ENCODE data around the gene RUNX1. TPM values are rescaled to one million over a fixed set of nuclear protein-coding genes. Genes with fewer than 3 reads are reported as not detected.

RUNX1 gene
- total RNA-seq, 1 donor from 2014 or later: 121 TPM

- peak overlapping the region; percentile 5 for H3K27ac Mint-ChIP-seq
- no peak for DNase-seq (ENCODE audit: low spot score)
- H3K36me3 Mint-ChIP-seq (ENCODE audit: low read depth): peaks cover 1% of the 10 kb centered on the region
- no peak overlapping the region for H3K4me3 Mint-ChIP-seq (ENCODE audit: low read depth)
- H3K27me3 Mint-ChIP-seq (ENCODE audit: low read depth): no peaks in the 10 kb centered on the region
- intact Hi-C loops (cut with micrococcal nuclease): loop anchor here (5.0 kb wide), 1 partner anchor 306 kb away; no protein-coding TSS in a partner anchor
- no peaks in the 10 kb centered on the region for H3K9me3 Mint-ChIP-seq
- H3K4me1 Mint-ChIP-seq (ENCODE audit: low read depth): peaks cover 57% of the 10 kb centered on the region
Observed at GRCh38 chr21:35053356-35054096, 4.4 kb upstream of the RUNX1 start.

DNA sequence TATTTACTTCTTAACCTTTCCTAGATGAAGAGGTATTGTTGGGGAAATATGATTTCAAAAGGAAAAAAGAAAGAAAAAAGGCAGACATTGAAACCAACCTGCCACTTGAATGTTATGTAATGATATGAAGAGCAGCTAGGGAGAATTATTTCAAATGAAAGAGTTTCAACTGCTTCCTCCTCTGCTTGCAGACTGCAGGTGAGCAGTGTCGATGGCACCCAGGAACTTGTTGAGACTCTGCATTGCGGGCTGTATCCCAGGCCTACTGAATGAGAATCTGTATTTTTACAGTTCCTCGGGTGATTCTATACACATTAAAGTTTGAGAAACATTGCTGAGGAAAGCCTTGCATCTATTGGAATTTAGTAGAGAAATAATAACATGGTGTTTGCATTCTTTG lies 3.7 kb upstream of the RUNX1 start:
- H3K4me1 Mint-ChIP-seq (ENCODE audit: low read depth): peaks cover 51% of the 10 kb centered on the region
- no peaks in the 10 kb centered on the region for H3K27me3 Mint-ChIP-seq (ENCODE audit: low read depth)
- H3K4me3 Mint-ChIP-seq (ENCODE audit: low read depth): no peak overlapping the region
- no peak for DNase-seq (ENCODE audit: low spot score)
- H3K9me3 Mint-ChIP-seq: no peaks in the 10 kb centered on the region
- H3K36me3 Mint-ChIP-seq (ENCODE audit: low read depth): peaks cover 6% of the 10 kb centered on the region
- intact Hi-C loops (cut with micrococcal nuclease): loop anchor here (5.0 kb wide), 1 partner anchor 306 kb away; no protein-coding TSS in a partner anchor
- no peak overlapping the region for H3K27ac Mint-ChIP-seq

DNA sequence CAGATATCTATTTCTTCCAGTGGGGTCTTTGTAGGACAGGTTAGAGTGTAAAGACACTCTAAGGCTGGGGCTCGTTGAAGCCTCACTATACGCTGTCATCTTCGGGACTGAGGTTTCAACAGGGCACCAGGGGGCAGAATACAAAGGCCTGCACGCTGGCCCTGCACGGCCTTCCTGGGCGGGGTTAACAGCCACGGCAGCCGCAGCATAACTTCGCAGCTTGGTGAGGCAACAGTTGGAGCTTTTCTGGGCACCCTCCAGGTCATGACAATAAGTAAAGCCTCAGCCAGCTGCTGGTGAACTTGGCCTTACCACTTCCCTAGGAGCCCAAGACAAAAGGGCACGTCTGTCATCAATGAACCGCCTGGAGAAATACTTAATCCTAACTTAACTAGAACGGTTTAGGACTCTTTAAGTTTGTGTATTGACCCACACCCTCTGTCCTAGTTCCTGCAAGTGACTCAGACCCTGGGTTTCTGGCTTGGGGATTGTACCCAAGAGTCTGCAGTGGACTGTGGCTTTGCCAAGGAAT lies 2.3 kb upstream of the RUNX1 start:
- Mint-ChIP-seq H3K27me3 (ENCODE audit: low read depth) (no peaks in the 10 kb centered on the region), H3K27ac (peak overlapping the region; percentile 96), H3K36me3 (ENCODE audit: low read depth) (peaks cover 21% of the 10 kb centered on the region), H3K4me1 (ENCODE audit: low read depth) (peaks cover 47% of the 10 kb centered on the region), H3K9me3 (no peaks in the 10 kb centered on the region), H3K4me3 (ENCODE audit: low read depth) (peak overlapping the region; percentile 49)
- intact Hi-C loops (cut with micrococcal nuclease): loop anchor here (1.0 to 5.0 kb wide), 8 partner anchors 8 to 527 kb away; no protein-coding TSS in a partner anchor
- peak; percentile 81 for DNase-seq (ENCODE audit: low spot score)

DNA sequence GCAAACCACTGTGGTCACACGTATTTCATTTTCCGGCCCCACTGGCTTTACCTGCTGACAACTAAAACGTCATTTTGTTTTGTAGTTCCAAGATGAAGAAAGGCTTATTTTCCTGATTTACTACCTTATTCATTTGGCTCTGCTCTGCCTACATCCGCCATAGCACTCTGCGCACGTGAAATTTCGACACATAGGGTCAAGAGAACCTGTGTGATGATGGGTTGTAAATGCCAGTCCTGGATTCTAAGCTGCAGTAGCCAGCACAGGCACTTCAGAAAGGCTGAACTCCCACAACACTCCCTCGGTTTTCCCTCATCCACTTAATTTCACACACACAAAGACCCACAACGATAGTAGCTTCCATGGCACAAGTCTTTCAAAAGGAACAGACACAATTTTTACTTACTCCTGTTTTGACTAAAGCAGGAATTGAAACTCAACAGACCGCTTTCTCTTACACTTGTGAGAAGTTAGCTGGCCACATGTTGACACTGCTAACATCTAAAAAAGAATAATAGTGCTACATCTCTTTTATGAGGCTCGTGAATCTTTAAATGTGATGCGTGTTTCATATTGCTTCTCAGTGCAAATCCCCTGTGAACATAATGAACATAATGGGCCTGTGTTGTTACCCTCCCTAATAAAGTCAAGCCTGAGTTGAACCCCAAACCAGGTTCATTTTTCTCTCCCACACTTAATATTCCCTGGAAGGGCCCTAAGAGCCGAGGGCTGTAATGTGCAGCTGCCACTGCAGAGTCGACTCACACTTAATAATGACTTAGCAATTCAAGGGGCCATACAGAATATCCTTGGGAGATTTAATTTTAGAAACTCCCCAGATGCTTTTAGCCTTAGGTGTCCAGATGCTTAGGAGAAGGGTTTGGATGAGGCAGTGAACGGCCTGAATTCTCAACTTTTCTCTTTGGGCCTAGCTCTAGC lies 1.5 kb upstream of the RUNX1 start:
- peaks cover 27% of the 10 kb centered on the region for H3K36me3 Mint-ChIP-seq (ENCODE audit: low read depth)
- H3K27ac Mint-ChIP-seq: peak overlapping the region; percentile 96
- no peak for DNase-seq (ENCODE audit: low spot score)
- H3K4me1 Mint-ChIP-seq (ENCODE audit: low read depth): peaks cover 53% of the 10 kb centered on the region
- H3K27me3 Mint-ChIP-seq (ENCODE audit: low read depth): no peaks in the 10 kb centered on the region
- H3K4me3 Mint-ChIP-seq (ENCODE audit: low read depth): peak overlapping the region; percentile 49
- H3K9me3 Mint-ChIP-seq: no peaks in the 10 kb centered on the region
- intact Hi-C loops (cut with micrococcal nuclease): loop anchor here (1.0 to 5.0 kb wide), 8 partner anchors 9 to 528 kb away; no protein-coding TSS in a partner anchor

DNA sequence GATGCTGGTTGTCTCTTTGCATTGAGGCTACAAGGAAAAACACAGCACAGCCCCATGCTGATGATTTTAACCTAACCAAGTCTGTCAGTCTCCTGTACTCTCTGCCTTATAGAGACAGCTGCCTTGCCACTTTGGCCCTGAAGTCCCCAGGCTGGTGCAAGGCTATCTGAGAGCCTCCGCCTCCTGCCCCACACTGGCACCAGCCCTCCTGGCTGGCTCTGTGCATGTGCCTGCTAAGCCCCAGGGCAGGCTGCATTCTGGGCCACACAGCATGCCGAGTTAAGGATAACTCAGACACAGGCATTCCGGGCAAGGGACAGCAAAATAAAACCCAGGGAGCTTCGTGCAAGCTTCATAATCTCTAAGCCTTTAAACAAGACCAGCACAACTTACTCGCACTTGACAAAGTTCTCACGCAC lies 910 bp downstream of the RUNX1 start:
- Mint-ChIP-seq H3K27ac (peak overlapping the region; percentile 96), H3K4me3 (ENCODE audit: low read depth) (peak overlapping the region; percentile 93), H3K4me1 (ENCODE audit: low read depth) (peaks cover 69% of the 10 kb centered on the region), H3K27me3 (ENCODE audit: low read depth) (no peaks in the 10 kb centered on the region), H3K9me3 (no peaks in the 10 kb centered on the region), H3K36me3 (ENCODE audit: low read depth) (peaks cover 51% of the 10 kb centered on the region)
- intact Hi-C loops (cut with micrococcal nuclease): loop anchor here (1.0 to 10.0 kb wide), 6 partner anchors 22 to 477 kb away; no protein-coding TSS in a partner anchor
- no peak for DNase-seq (ENCODE audit: low spot score)

- Mint-ChIP-seq H3K27ac (peak overlapping the region; percentile 96), H3K4me3 (ENCODE audit: low read depth) (peak overlapping the region; percentile 93), H3K36me3 (ENCODE audit: low read depth) (peaks cover 64% of the 10 kb centered on the region), H3K4me1 (ENCODE audit: low read depth) (peaks cover 75% of the 10 kb centered on the region), H3K27me3 (ENCODE audit: low read depth) (no peaks in the 10 kb centered on the region), H3K9me3 (no peaks in the 10 kb centered on the region)
- DNase-seq (ENCODE audit: low spot score): no peak
- intact Hi-C loops (cut with micrococcal nuclease): loop anchor here (1.0 to 10.0 kb wide), 3 partner anchors 101 to 478 kb away; no protein-coding TSS in a partner anchor
Observed at GRCh38 chr21:35046880-35047229, 2.2 kb downstream of the RUNX1 start.

GRCh38 chr21:35046263-35046624 lies 2.9 kb downstream of the RUNX1 start:
- H3K27me3 Mint-ChIP-seq (ENCODE audit: low read depth): no peaks in the 10 kb centered on the region
- H3K27ac Mint-ChIP-seq: peak overlapping the region; percentile 96
- H3K4me3 Mint-ChIP-seq (ENCODE audit: low read depth): peak overlapping the region; percentile 93
- peaks cover 70% of the 10 kb centered on the region for H3K36me3 Mint-ChIP-seq (ENCODE audit: low read depth)
- H3K4me1 Mint-ChIP-seq (ENCODE audit: low read depth): peaks cover 75% of the 10 kb centered on the region
- intact Hi-C loops (cut with micrococcal nuclease): loop anchor here (5.0 to 10.0 kb wide), 2 partner anchors 239 to 479 kb away; no protein-coding TSS in a partner anchor
- DNase-seq (ENCODE audit: low spot score): no peak
- H3K9me3 Mint-ChIP-seq: no peaks in the 10 kb centered on the region

DNA sequence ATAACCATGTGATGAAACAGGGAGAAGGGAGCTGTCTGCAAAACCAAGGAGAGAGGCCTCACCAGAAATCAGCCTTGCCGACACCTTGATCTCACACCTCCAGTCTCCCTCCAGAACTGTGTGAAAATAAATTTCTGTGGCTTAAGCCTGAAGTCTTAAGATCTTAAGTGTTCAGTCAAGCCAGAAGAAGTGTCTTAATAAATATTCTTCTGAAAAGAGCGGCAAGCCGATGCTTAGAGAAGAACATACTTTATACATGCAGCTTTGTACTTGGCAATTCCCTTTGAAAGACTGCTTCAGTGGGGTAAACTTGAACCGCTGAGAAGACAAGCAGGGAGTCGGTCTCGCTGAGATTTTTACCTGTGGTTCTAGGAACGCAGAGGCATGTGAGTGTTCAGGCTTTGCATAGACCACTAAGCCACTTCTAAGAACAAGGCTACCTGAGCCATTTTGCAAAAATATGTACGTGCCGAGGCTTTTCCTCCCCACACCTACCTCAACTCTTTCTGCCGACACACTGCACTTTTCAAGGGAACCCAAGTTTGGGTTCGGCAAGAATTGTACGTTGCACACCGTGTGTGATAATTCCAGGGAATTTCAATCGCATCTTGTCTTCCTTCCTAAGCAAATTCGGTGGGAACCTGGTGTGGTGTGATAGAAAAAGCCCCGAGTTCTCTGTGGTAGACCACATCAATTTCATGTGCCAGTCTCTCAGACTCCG lies 3.4 kb downstream of the RUNX1 start:
- peaks cover 76% of the 10 kb centered on the region for H3K36me3 Mint-ChIP-seq (ENCODE audit: low read depth)
- peak; percentile 46 for DNase-seq (ENCODE audit: low spot score)
- intact Hi-C loops (cut with micrococcal nuclease): loop anchor here (1.0 to 10.0 kb wide), 5 partner anchors 9 to 479 kb away; no protein-coding TSS in a partner anchor

DNA sequence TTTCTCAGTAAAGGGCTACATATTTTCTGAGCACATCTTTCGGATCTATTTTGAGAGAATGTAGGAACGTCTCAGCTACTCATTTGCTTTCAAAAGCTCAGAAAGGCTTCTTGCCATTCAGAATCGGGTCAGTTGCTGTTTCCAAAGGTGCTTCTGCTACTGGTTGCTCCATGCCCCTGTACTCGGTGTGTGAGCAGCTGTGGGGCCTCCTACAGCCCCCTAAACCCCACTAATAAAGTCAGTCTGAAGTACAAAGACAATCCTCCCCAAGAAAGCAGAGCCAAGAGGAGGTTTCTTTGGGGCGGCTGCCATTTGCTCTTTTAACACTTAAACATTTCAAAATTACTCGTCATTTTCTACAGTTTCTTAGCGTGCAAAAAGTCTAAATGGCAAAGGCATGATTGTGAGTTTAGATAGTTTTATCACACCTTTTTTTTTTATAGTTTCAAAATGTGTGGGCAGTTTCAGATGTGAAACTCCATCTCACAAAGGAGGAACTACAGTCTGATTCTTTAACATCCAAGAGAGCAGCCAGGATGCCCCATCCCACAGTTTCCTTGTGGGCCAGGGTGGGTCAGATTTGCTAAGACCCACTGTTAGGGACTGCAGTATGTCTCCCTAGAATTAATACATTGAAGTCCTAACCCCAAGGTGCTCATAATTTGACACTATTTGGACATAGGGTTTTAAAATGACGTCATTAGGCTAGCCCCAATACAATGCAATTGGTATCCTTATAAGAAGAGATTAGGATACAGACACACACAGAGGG lies 4.1 kb downstream of the RUNX1 start:
- DNase-seq (ENCODE audit: low spot score): no peak
- no peaks in the 10 kb centered on the region for H3K27me3 Mint-ChIP-seq (ENCODE audit: low read depth)
- intact Hi-C loops (cut with micrococcal nuclease): loop anchor here (1.0 to 10.0 kb wide), 5 partner anchors 9 to 480 kb away; no protein-coding TSS in a partner anchor
- no peaks in the 10 kb centered on the region for H3K9me3 Mint-ChIP-seq
- H3K27ac Mint-ChIP-seq: peak overlapping the region; percentile 96
- peaks cover 81% of the 10 kb centered on the region for H3K36me3 Mint-ChIP-seq (ENCODE audit: low read depth)
- peaks cover 74% of the 10 kb centered on the region for H3K4me1 Mint-ChIP-seq (ENCODE audit: low read depth)
- peak overlapping the region; percentile 93 for H3K4me3 Mint-ChIP-seq (ENCODE audit: low read depth)

More for the DNA sequence above, 3.4 kb downstream of the RUNX1 start:
- Mint-ChIP-seq H3K27ac (peak overlapping the region; percentile 96), H3K27me3 (ENCODE audit: low read depth) (no peaks in the 10 kb centered on the region), H3K9me3 (no peaks in the 10 kb centered on the region), H3K4me3 (ENCODE audit: low read depth) (peak overlapping the region; percentile 93), H3K4me1 (ENCODE audit: low read depth) (peaks cover 75% of the 10 kb centered on the region)

- Mint-ChIP-seq H3K4me3 (ENCODE audit: low read depth) (peak overlapping the region; percentile 93), H3K36me3 (ENCODE audit: low read depth) (peaks cover 87% of the 10 kb centered on the region), H3K4me1 (ENCODE audit: low read depth) (peaks cover 73% of the 10 kb centered on the region), H3K27ac (peak overlapping the region; percentile 96), H3K9me3 (no peaks in the 10 kb centered on the region), H3K27me3 (ENCODE audit: low read depth) (no peaks in the 10 kb centered on the region)
- no peak for DNase-seq (ENCODE audit: low spot score)
- intact Hi-C loops (cut with micrococcal nuclease): loop anchor here (10.0 kb wide), 1 partner anchor 481 kb away; no protein-coding TSS in a partner anchor
Observed at GRCh38 chr21:35044128-35044527, 5.0 kb downstream of the RUNX1 start.

GRCh38 chr21:35043549-35043948 lies 5.6 kb downstream of the RUNX1 start:
- peak overlapping the region; percentile 96 for H3K27ac Mint-ChIP-seq
- peaks cover 78% of the 10 kb centered on the region for H3K4me1 Mint-ChIP-seq (ENCODE audit: low read depth)
- peaks cover 91% of the 10 kb centered on the region for H3K36me3 Mint-ChIP-seq (ENCODE audit: low read depth)
- no peaks in the 10 kb centered on the region for H3K27me3 Mint-ChIP-seq (ENCODE audit: low read depth)
- intact Hi-C loops (cut with micrococcal nuclease): loop anchor here (10.0 kb wide), 1 partner anchor 481 kb away; no protein-coding TSS in a partner anchor
- no peak for DNase-seq (ENCODE audit: low spot score)
- peak overlapping the region; percentile 93 for H3K4me3 Mint-ChIP-seq (ENCODE audit: low read depth)
- no peaks in the 10 kb centered on the region for H3K9me3 Mint-ChIP-seq
